Heart right ventricle (tissue), 16 donors: Measurements from ENCODE around the gene TIMM44. TPM values are rescaled to one million over a fixed set of nuclear protein-coding genes. Genes with fewer than 3 reads are reported as not detected.
A peak's percentile ranks its signal among the peaks of the same experiment; 100 is the strongest.

Experiments used
- ATAC-seq, 8 donors: fragments of 200-7000 bp; cut with Tn5 transposase; one replicate each; pipeline ENCODE4 v1.9.1; 2020; ENCODE audit warnings: mild to moderate bottlenecking in 8 of 8, moderate library complexity in 8 of 8, moderate number of reproducible peaks in 1 of 8
- DNase-seq, 2 donors: peaks; one replicate each; pipeline ENCODE4 v3.0.0-alpha.2; 2020
- H3K27ac ChIP-seq, 10 donors: fragments of 200-600 bp; sonication (generic) in 2 of 10; one replicate each; pipeline versions ENCODE4 v1.5.0 to v1.8.0; 2020 to 2022; ENCODE audit warnings: mild to moderate bottlenecking in 3 of 10
- H3K27me3 ChIP-seq, 7 donors: fragments of 200-600 bp; one replicate each; pipeline ENCODE4 v1.8.0; 2021 to 2022; ENCODE audit warnings: mild to moderate bottlenecking in 2 of 7
- H3K36me3 ChIP-seq, 9 donors: fragments of 200-600 bp; sonication (generic) in 1 of 9; one replicate each; pipeline versions ENCODE4 v1.5.0 to v1.8.0; 2020 to 2022; ENCODE audit warnings: mild to moderate bottlenecking in 2 of 9
- H3K4me1 ChIP-seq, 9 donors: fragments of 200-600 bp; sonication (generic) in 1 of 9; one replicate each; pipeline versions ENCODE4 v1.5.0 to v1.8.0; 2020 to 2022; ENCODE audit warnings: mild to moderate bottlenecking in 4 of 9
- H3K4me3 ChIP-seq, 10 donors: fragments of 200-600 bp; sonication (generic) in 2 of 10; one replicate each; pipeline versions ENCODE4 v1.5.0 to v1.8.0; 2020 to 2022; ENCODE audit warnings: mild to moderate bottlenecking in 7 of 10, moderate library complexity in 2 of 10
- H3K9me3 ChIP-seq, 11 donors: fragments of 200-600 bp in 10 of 11; sonication (generic) in 2 of 11; one replicate each; pipeline versions ENCODE4 v1.5.0 to v1.8.0; 2013 to 2022; ENCODE audit warnings: mild to moderate bottlenecking in 2 of 11, control low read depth in 1 of 11, moderate library complexity in 1 of 11
- WGBS, 2 donors: extraction: QIAGEN DNeasy Blood & Tissue Kit; methylation state at CpG; one replicate each; pipeline ENCODE4 v1.1.7; 2013; ENCODE audit warnings: inconsistent platforms in 1 of 2; 5-methylcytosine and 5-hydroxymethylcytosine counted together
- intact Hi-C, 10 donors: fragments of 100-400 bp; cut with DNase I; formaldehyde crosslinking; loops; one replicate each; pipeline versions ENCODE4 v1.11.1 to v1.14.2; 2022
- polyA plus RNA-seq, 2 donors: library from polyadenylated mRNA; stranded (reverse); fragments of 200-250 nt; gene quantifications; one replicate each; pipeline ENCODE4 v1.2.3, GENCODE V29; 2013
- total RNA-seq, 10 donors: library from RNA; stranded (reverse); fragmentation: NEBNext Ultra II Directional in 3 of 10; extraction: Animal tissue kit (Norgen Biotek cat#: 25700) in 3 of 10; gene quantifications; one replicate each; pipeline versions ENCODE4 v1.2.1 to v1.2.4, GENCODE V29; 2021 to 2023
- TF ChIP-seq, protein P1 (sequence below), 9 donors: fragments of 200-600 bp; sonication (generic) in 2 of 9; IDR thresholded peaks; one replicate each; pipeline versions ENCODE4 v1.5.0 to v1.8.0; 2021 to 2022; ENCODE audit warnings: antibody characterized with exemption in 9 of 9, mild to moderate bottlenecking in 5 of 9, moderate library complexity in 1 of 9
- donor health status: Arrhythmogenic right ventricular cardiomyopathy.
- donor health status: ischemic (EF 13 %, LVEDD 7.1; RV severe dilation, severe dysfunction).
- donor health status: healthy with polysubstance abuse.
- donor health status: DM: no; HTN: yes; CAD: no.
- donor health status: DM: no; HTN: no; CAD: no.
- donor health status: ischemic (EF 25% LVEDD 6.9; RV normal size, moderate dysfunction).
- donor health status: ischemic (EF 25% LVEDD 5.7; RV mildly dilated, moderate dysfunction).
- donor health status: healthy.
- donor health status: DM: yes; HTN: yes; CAD: no.
- donor health status: Ischemic cardiomyopathy.
- donor health status: ischemic (EF 35%, LVEDD 5.7; RV mildly dilated, moderate dysfunction).
- donor health status: nonischemic (EF 11% LVEDD 7.7; RV severe dilation, severe dysfunction).
- donor health status: DM: yes; HTN: yes; CAD: no.
- donor health status: PGD.
- donor health status: ischemic (EF 29% LVEDD 5.4; RV normal size, mild dysfunction).
- donor health status: nonischemic (EF 23%, LVEDD 6.1; RV moderate dilation, normal function).

The TIMM44 gene
- total and polyA plus RNA-seq, 12 donors: 54.9 to 188 (median 73.1) TPM

DNA sequence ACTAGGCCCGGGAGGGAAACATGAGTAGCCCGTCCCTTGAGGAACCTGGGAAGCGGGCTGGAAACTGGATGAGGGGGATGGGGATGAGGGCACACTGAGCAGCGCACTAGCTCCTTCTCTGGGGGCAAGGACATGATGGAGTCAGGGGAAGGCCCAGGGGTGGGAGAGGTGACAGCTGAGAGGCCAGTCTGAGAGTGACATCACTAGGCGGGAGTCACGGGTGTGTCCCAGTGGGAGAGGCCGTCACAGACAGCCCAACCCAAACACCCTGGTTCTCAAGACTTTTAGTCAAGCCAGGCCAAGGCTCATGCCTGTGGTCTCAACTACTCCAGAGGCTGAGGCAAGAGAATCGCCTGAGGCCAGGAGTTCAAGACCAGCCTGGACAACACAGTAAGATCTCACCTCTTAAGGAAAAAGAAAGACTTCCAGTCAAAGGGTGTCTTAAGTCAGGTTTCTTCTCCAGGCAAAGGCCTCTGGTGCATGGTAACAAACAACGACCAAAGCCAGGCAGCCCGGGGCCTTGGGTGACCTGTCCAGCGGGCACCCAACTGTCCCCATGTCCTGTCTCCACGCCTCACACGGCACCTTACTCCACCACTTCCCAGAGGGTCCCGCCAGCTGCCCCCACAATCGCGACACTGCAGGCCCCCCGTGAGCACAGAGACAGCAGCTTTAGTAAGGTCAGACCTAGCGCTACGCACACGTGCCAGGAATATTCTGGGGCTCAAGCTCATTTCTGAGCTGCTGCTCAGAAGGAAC, 25.5 kb upstream of the TIMM44 start:
- TF ChIP-seq, protein P1, sequence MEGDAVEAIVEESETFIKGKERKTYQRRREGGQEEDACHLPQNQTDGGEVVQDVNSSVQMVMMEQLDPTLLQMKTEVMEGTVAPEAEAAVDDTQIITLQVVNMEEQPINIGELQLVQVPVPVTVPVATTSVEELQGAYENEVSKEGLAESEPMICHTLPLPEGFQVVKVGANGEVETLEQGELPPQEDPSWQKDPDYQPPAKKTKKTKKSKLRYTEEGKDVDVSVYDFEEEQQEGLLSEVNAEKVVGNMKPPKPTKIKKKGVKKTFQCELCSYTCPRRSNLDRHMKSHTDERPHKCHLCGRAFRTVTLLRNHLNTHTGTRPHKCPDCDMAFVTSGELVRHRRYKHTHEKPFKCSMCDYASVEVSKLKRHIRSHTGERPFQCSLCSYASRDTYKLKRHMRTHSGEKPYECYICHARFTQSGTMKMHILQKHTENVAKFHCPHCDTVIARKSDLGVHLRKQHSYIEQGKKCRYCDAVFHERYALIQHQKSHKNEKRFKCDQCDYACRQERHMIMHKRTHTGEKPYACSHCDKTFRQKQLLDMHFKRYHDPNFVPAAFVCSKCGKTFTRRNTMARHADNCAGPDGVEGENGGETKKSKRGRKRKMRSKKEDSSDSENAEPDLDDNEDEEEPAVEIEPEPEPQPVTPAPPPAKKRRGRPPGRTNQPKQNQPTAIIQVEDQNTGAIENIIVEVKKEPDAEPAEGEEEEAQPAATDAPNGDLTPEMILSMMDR (IDR thresholded peaks at IDR 0.05): no peak
- Histone ChIP-seq H3K27me3 (no peaks in the 10 kb centered on the region), H3K4me1 (peaks cover 0 to 8% (median 0%) of the 10 kb centered on the region in 9 donors), H3K9me3 (no peaks in the 10 kb centered on the region), H3K36me3 (peaks cover 0 to 100% (median 46%) of the 10 kb centered on the region in 9 donors), H3K4me3 (no peak overlapping the region), H3K27ac (no peak overlapping the region)
- 90 to 93% methylated on average over 20 of the region's 20 CpGs for WGBS, 2 donors
- intact Hi-C loops: loop anchor here in 2 of 10 donors (5.0 to 10.0 kb wide), 2 partner anchors 33 to 186 kb away; no protein-coding TSS in a partner anchor
- DNase-seq (no peak), ATAC-seq (peak in 2 of 8 donors; percentile 19 to 26)

DNA sequence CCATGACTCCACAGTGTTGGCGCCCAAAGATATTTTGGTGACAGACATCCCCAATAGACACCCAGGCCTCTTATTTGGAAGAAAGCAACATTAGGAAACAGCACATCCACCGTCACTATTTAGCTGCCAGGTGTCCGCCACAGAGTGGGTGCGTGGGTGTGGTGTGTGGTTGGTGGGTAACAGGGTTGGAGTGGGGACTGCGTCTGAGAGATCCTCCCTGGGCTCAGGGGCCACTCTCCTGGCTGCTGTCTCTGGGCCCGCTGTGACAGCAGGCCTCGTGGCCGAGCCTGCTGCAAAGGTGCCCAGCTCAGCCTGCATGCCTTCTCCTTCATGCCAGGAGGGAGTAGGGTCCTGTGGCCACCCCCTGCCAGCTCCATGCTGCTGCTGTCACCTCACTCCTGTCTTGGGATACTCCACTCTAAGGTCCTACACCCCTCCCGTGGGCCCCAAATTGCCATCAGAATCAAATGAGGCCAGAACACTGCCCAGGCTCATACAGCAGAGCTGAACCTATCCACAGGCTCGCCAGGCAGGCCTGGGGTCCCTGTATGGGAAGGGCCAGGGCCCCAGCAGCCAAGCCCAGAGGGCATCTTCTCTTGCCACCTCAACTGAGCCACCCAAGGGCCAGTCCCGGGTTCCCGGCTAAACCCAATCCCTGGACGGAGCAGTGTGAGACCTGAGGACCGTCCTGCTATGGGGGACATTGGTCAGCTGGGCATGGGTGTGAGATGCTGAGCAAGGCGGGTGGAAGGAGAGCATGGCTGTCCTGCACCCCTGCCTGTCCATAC, 24.7 kb upstream of the TIMM44 start:
- Histone ChIP-seq H3K9me3 (no peaks in the 10 kb centered on the region), H3K27ac (no peak overlapping the region), H3K36me3 (peaks cover 0 to 100% (median 42%) of the 10 kb centered on the region in 9 donors), H3K4me1 (no peaks in the 10 kb centered on the region), H3K4me3 (no peak overlapping the region), H3K27me3 (no peaks in the 10 kb centered on the region)
- TF ChIP-seq, protein P1 (IDR thresholded peaks at IDR 0.05): no peak
- ATAC-seq (peak in 1 of 8 donors; percentile 4), DNase-seq (no peak)
- intact Hi-C loops: loop anchor here in 2 of 10 donors (5.0 to 10.0 kb wide), 2 partner anchors 34 to 187 kb away; no protein-coding TSS in a partner anchor
- WGBS, 2 donors: 92 to 94% methylated on average over 15 of the region's 15 CpGs

DNA sequence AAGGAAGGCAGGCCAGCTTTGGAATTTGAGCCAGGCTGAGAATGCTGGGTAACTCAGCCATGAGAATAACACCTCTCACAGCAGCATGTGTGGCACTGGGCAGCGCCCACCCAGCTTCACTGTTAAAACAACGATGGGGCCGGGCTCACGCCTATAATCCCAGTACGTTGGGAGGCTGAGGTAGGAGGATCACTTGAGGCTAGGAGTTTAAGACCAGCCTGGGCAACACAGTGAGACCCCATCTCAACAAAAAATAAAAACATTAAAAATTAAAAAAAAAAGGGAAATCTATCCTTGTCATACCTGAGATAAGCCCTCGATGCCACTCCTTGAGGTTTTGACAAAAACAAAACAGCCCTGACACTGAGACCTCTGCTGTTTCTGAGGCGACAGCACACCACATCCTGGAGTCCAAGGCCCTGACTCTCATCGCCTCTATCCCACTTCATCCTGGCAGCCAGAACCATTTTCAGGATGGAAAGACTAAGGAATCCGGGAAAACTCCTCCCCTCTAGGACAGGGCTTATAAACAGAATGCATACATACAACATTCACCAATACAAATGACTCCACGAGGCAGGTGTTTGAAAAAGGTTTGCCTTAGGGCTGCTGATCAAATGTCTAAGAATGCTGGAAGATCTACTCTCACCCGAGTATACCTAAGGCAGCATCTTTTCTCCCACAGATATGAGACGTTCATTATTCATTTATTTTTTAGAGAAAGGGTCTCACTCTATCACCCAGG, 22.6 kb upstream of the TIMM44 start:
- no peaks in the 10 kb centered on the region for H3K9me3 ChIP-seq
- intact Hi-C loops: loop anchor here in 2 of 10 donors (5.0 to 10.0 kb wide), 2 partner anchors 36 to 189 kb away; no protein-coding TSS in a partner anchor
- peaks cover 0 to 100% (median 36%) of the 10 kb centered on the region in 9 donors for H3K36me3 ChIP-seq
- no peak overlapping the region for H3K27ac ChIP-seq
- ATAC-seq: no peak
- no peak for DNase-seq
- TF ChIP-seq, protein P1 (IDR thresholded peaks at IDR 0.05): no peak
- no peaks in the 10 kb centered on the region for H3K4me1 ChIP-seq
- no peaks in the 10 kb centered on the region for H3K27me3 ChIP-seq
- no peak overlapping the region for H3K4me3 ChIP-seq
- 93% methylated on average over 12 of the region's 12 CpGs for WGBS, 2 donors
